GM12878 (cell line): ENCODE results near the gene TBCD.

Source experiments
- EZH2 ChIP-seq: IDR thresholded peaks from 2 replicates; pipeline ENCODE4 v1.6.1; 2012; ENCODE audit warnings: low read depth, mild to moderate bottlenecking, control low read depth, inconsistent platforms, low read length, borderline replicate concordance; ENCODE audit not compliant: control insufficient read depth
- POLR2A ChIP-seq: IDR thresholded peaks from 2 replicates; pipeline ENCODE4 v1.6.1; 2011; ENCODE audit warnings: low read depth, mild to moderate bottlenecking, low read length
- POLR2AphosphoS5 ChIP-seq: IDR thresholded peaks from 2 replicates; pipeline ENCODE4 v1.6.1; 2011; ENCODE audit warnings: mild to moderate bottlenecking, low read length, inconsistent platforms

GRCh38 chr17:82812601-82813000 lies 60.7 kb downstream of the TBCD start:
- TF ChIP-seq POLR2AphosphoS5 (no peak), POLR2A (no peak), EZH2 (no peak)
